Measurements from ENCODE around the gene NEGR1. TPM values are rescaled to one million over a fixed set of nuclear protein-coding genes. Genes with fewer than 3 reads are reported as not detected.
"Not testable (repeated sequence)": the region's sequence is repeated elsewhere in the genome, so short reads cannot be mapped to it uniquely, and the experiment has no call there.

Gene NEGR1
- total and polyA plus RNA-seq, 3 donors from 2014 or later: 2.9 to 7.6 (median 3.1) TPM

GRCh38 chr1:72271555-72272085 is 10.7 kb downstream of the NEGR1 start:
- TF ChIP-seq CTCF (IDR thresholded peaks at IDR 0.05) (no peak), POLR2A (IDR thresholded peaks at IDR 0.05) (no peak)
- 74 to 80% methylated on average over 6 of the region's 6 CpGs for WGBS, 2 donors
- Histone ChIP-seq H3K36me3 (ENCODE audit: low read depth, missing control alignments) (no peaks in the 10 kb centered on the region), H3K9me3 (no peaks in the 10 kb centered on the region), H3K27me3 (no peaks in the 10 kb centered on the region), H3K4me3 (no peak overlapping the region), H3K27ac (no peak overlapping the region), H3K4me1 (no peaks in the 10 kb centered on the region)
- no peak for DNase-seq
- intact Hi-C loops (cut with DNase I; ENCODE audit: low total_unique reads): no loop called here

DNA sequence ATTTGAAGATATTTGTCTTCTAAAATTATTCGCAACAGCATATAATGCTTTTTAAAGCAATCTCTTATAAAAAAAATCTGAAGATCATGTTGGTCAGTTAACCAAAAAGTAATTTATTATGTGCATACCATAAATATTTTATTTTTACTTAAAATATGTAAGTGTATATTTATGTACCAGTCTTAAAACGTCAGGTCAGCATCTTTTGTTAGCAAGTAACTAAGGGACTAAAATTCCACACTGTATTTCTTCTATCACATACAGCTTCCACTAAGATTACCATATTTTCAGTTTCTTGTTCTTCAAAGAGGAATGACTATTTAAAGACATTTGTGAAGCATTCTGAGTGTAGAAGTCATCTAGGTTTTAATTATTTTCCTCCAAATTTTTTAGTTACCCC is 19.6 kb downstream of the NEGR1 start:
- Histone ChIP-seq H3K27ac (no peak overlapping the region), H3K27me3 (no peaks in the 10 kb centered on the region), H3K4me1 (no peaks in the 10 kb centered on the region), H3K36me3 (ENCODE audit: low read depth, missing control alignments) (no peaks in the 10 kb centered on the region), H3K9me3 (no peaks in the 10 kb centered on the region), H3K4me3 (no peak overlapping the region)
- TF ChIP-seq CTCF (IDR thresholded peaks at IDR 0.05): no peak
- no peak for TF ChIP-seq POLR2A (IDR thresholded peaks at IDR 0.05)
- 81 to 85% methylated on average over 2 of the region's 2 CpGs for WGBS, 2 donors
- no peak for DNase-seq
- intact Hi-C loops (cut with DNase I; ENCODE audit: low total_unique reads): no loop called here

DNA sequence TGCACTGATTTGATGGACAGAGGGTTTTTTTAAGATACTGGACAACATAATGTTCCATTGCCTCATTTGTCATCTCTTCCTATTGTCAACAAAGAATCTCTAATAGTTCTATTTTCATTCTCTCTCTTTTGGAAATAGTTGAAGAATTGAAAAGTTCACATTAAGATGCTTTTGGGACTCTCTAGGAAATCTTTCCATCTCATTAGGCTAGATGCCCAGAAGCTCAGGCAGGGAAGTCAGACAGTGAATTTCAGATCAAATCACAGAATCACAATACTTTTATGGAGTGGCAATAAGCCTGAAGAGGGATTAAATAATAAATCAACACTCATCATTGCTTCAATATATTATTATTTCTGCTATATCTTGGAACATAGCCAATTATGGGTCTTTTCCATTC is 29.2 kb downstream of the NEGR1 start:
- intact Hi-C loops (cut with DNase I; ENCODE audit: low total_unique reads): no loop called here

GRCh38 chr1:72241397-72241796 is 40.9 kb downstream of the NEGR1 start:
- H3K4me3 ChIP-seq: no peak overlapping the region
- no peak overlapping the region for H3K27ac ChIP-seq
- no peaks in the 10 kb centered on the region for H3K4me1 ChIP-seq
- H3K27me3 ChIP-seq: no peaks in the 10 kb centered on the region
- no peak for TF ChIP-seq CTCF (IDR thresholded peaks at IDR 0.05)
- no peaks in the 10 kb centered on the region for H3K36me3 ChIP-seq (ENCODE audit: low read depth, missing control alignments)
- intact Hi-C loops (cut with DNase I; ENCODE audit: low total_unique reads): no loop called here
- no peak for DNase-seq
- 94 to 96% methylated on average over 1 of the region's 1 CpG for WGBS, 2 donors
- H3K9me3 ChIP-seq: no peaks in the 10 kb centered on the region

More for the DNA sequence above, 29.2 kb downstream of the NEGR1 start:
- Histone ChIP-seq H3K27me3 (no peaks in the 10 kb centered on the region), H3K36me3 (ENCODE audit: low read depth, missing control alignments) (no peaks in the 10 kb centered on the region), H3K4me1 (no peaks in the 10 kb centered on the region), H3K27ac (no peak overlapping the region), H3K9me3 (no peaks in the 10 kb centered on the region), H3K4me3 (no peak overlapping the region)
- no peak for TF ChIP-seq POLR2A (IDR thresholded peaks at IDR 0.05)
- no peak for TF ChIP-seq CTCF (IDR thresholded peaks at IDR 0.05)
- DNase-seq: no peak

DNA sequence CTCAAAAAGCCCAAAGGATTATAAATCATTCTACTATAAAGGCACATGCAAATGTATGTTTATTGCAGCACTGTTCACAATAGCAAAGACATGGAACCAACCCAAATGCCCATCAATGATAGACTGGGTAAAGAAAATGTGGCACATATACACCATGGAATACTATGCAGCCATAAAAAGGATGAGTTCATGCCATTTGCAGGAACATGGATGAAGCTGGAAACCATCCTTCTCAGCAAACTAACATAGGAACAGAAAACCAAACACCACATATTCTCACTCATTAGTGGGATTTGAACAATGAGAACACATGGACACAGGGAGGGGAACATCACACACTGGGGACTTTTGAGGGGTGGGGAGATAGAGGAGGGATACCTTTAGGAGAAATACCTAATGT is 46.4 kb downstream of the NEGR1 start:
- H3K4me1 ChIP-seq; H3K36me3 ChIP-seq (ENCODE audit: low read depth, missing control alignments); H3K27ac ChIP-seq; H3K9me3 ChIP-seq; intact Hi-C loops (cut with DNase I; ENCODE audit: low total_unique reads); H3K27me3 ChIP-seq; DNase-seq; H3K4me3 ChIP-seq: not testable (repeated sequence)

Data from testis (tissue), 3 donors.